Kidney epithelial cell (primary cell): ENCODE results near the gene RIPOR1. TPM values are rescaled to one million over a fixed set of nuclear protein-coding genes. Genes with fewer than 3 reads are reported as not detected.

Source experiments
- DNase-seq: peaks from one replicate; pipeline ENCODE4 v3.0.0-alpha.2; 2010; ENCODE audit warnings: low read depth
- H3K27me3 ChIP-seq: 2 replicates; pipeline ENCODE4 v1.6.0; 2011; ENCODE audit warnings: low read length; ENCODE audit not compliant: control insufficient read depth, insufficient read depth
- H3K36me3 ChIP-seq: 2 replicates; pipeline ENCODE4 v1.5.1; 2011; ENCODE audit warnings: low read length; ENCODE audit not compliant: control insufficient read depth, insufficient read depth
- H3K4me3 ChIP-seq: 2 replicates; pipeline ENCODE4 v1.5.1; 2011; ENCODE audit warnings: low read depth, mild to moderate bottlenecking, control low read depth, low read length
- total RNA-seq: library from RNA; depleted of rRNA; stranded (reverse); fragments of >200 nt; gene quantifications from 2 replicates; pipeline ENCODE4 v1.2.3, GENCODE V29; 2015
- TF ChIP-seq, protein P1 (sequence below): IDR thresholded peaks from 2 replicates; pipeline ENCODE4 v1.5.1; 2011; ENCODE audit warnings: mild to moderate bottlenecking, moderate library complexity, low read length, control low read depth, inconsistent platforms; ENCODE audit not compliant: insufficient read depth, poor library complexity, severe bottlenecking

The RIPOR1 gene
- total RNA-seq, 1 donor from 2014 or later: 91.0 TPM

DNA sequence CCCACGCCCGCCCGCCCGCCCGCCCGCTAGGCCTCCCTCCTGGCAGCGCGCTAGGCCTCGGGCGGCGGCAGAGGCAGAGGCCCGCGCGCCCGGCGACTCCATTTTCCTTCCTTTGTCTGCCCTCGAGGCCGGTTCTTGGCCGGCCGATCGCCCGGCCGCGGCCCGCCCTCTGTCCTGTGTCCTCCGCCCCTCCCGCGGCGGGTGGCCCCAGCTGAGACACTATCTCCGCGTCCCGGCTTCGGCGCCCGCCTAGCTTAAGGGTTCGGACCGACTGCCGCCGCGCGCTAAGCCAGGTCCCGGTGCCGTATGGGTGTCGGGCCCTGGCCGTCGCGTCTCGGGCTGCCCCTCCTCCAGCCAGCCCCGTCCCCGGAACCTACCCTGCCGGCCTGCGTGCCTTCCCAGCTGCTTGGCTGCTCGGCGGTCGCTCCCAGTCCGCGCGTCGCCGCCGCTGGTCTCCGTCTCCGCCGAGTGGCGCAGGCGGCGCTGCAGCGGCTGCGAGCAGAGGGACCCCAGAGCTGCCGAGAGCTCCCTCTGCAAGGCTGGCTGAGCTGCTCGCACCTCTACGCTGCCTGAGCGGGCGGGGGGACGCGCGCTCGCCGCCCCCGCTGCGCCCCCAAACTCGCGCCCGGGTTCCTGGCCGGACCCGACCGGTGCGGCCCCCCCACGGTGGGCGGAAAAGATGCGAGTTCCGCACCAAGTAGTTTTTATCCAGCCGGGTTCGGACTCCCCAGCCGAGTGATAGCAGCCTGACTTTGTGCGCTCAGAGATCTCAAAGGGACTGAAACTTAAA is 34.5 kb downstream of the RIPOR1 start:
- H3K27me3 ChIP-seq: no peaks in the 10 kb centered on the region
- TF ChIP-seq, protein P1, sequence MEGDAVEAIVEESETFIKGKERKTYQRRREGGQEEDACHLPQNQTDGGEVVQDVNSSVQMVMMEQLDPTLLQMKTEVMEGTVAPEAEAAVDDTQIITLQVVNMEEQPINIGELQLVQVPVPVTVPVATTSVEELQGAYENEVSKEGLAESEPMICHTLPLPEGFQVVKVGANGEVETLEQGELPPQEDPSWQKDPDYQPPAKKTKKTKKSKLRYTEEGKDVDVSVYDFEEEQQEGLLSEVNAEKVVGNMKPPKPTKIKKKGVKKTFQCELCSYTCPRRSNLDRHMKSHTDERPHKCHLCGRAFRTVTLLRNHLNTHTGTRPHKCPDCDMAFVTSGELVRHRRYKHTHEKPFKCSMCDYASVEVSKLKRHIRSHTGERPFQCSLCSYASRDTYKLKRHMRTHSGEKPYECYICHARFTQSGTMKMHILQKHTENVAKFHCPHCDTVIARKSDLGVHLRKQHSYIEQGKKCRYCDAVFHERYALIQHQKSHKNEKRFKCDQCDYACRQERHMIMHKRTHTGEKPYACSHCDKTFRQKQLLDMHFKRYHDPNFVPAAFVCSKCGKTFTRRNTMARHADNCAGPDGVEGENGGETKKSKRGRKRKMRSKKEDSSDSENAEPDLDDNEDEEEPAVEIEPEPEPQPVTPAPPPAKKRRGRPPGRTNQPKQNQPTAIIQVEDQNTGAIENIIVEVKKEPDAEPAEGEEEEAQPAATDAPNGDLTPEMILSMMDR: no peak
- no peaks in the 10 kb centered on the region for H3K36me3 ChIP-seq
- no peak for DNase-seq
- H3K4me3 ChIP-seq: peak overlapping the region; percentile 98

DNA sequence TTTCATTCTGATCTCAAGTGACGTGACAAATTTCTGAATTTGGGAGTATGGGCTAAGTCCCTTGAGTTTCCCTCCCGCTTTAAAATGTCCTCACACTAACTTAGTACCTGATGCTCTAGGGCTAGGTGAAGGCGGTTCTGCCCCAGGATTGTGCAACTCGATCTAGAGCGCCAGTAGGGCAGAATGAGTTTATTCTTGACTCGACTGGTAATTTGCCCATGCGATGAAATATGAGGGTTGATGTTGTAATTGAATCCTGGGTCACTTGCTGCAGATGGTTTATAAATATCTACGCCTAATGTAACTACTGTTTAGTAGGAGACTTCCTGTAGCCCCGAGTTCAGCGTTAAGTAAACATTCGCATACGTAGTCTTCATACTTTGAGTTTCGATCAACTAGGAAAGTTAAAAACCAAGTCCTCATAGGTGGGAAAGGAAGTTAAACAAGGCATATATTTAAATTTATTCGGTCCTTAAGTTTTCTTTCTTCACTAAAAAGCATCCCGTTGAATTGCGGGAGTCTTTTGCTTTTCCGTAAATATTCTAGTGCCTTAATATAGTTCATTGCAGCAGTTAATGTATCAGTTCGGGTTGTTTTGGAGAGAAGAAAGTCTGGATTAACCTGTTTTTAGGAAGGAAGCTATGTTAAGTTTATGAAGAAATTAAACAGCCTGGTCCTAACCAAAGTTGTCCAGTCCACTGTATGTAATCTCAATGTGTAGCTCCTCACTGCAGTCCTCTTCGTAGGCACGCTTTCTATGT is 35.3 kb downstream of the RIPOR1 start:
- H3K36me3 ChIP-seq: no peaks in the 10 kb centered on the region
- no peaks in the 10 kb centered on the region for H3K27me3 ChIP-seq
- TF ChIP-seq, protein P1: no peak
- peak overlapping the region; percentile 98 for H3K4me3 ChIP-seq
- no peak for DNase-seq

DNA sequence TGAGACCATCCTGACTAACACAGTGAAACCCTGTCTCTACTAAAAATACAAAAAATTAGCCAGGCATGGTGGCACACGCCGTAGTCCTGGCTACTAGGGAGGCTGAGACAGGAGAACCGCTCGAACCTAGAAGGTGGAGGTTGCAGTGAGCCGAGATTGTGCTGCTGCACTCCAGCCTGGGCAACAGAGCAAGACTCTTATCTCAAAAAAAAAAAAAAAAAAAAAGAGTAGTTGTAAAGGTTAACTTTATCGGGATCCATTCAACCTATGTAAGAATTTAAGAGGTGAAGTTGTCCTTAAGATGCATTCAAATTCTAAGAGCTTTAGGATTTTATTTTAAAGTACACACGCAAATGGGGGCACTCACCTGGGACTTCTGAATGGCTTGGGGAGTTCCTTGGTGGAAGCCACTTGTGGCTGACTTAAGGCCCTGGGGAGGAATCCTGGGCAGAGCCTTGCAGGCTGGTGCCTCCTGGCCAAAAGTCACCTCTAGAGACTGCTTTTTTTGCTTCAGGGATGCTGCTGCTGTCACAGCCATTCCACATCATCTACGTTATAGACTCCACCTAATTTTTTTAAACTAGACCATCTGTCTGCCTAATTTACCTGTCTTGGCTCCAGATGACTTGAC is 37.0 kb downstream of the RIPOR1 start:
- Histone ChIP-seq H3K27me3 (no peaks in the 10 kb centered on the region), H3K4me3 (no peak overlapping the region), H3K36me3 (no peaks in the 10 kb centered on the region)
- DNase-seq: no peak
- TF ChIP-seq, protein P1: no peak

DNA sequence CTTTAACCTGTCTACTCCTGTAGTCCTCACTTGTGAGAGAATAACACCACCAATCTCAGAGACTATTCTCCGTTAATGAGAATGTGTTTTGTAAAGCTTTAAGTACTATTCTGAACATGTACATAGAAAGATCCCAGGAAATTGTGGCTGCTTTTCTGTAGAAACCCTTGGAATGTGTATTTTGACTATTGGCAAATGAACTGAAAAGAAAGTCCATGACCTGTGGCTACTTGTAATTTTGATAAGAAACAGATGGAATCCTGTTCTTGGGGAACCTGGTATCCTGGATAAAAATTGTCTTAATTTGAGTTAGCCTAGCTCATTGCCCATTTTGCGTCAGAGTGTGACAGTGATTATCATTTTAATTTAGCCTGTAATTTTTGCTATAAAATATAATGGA is 42.8 kb downstream of the RIPOR1 start:
- TF ChIP-seq, protein P1: no peak
- DNase-seq: no peak
- Histone ChIP-seq H3K36me3 (no peaks in the 10 kb centered on the region), H3K27me3 (no peaks in the 10 kb centered on the region), H3K4me3 (no peak overlapping the region)

DNA sequence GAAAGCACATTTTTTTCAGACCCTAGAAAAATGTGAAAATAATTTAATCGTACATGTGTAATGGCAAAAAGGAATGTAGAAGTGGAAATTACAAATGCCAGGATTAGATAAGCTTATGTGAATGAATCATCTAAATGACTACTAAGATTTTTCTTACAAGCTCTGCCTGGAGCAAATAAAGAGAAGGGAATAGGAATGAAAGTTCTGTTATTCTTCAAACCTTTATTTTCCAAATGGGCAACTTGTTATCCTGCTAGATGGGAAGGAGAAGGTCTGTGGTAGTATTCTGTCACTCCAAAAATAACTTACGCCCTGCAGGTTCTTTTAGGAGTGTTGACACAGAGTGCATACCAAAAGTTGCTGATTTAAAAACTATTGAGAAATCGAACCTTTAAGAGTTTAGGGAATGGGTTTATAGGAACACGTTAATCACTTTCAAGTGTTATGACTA is 43.4 kb downstream of the RIPOR1 start:
- H3K27me3 ChIP-seq: no peaks in the 10 kb centered on the region
- no peak for DNase-seq
- no peak overlapping the region for H3K4me3 ChIP-seq
- TF ChIP-seq, protein P1: no peak
- H3K36me3 ChIP-seq: no peaks in the 10 kb centered on the region
